T-helper 2 cell treated with Interferon-gamma antibody and Interleukin-4, amounts not matched to agents 5 μg/mL and 100 μg/mL, for 36 hours (primary cell): ENCODE measurements around the gene ARHGEF10L.

Experiments
- DNase-seq: peaks from one replicate; pipeline ENCODE4 v3.0.0; 2021; ENCODE audit warnings: low spot score
- H3K27ac Mint-ChIP-seq: one replicate; pipeline ENCODE4 v1.8.0; 2021; ENCODE audit warnings: mild to moderate bottlenecking, mixed read lengths
- H3K27me3 Mint-ChIP-seq: one replicate; pipeline ENCODE4 v1.8.0; 2021; ENCODE audit warnings: low read depth, mixed read lengths
- H3K36me3 Mint-ChIP-seq: one replicate; pipeline ENCODE4 v1.8.0; 2021; ENCODE audit warnings: low read depth, mixed read lengths
- H3K4me1 Mint-ChIP-seq: one replicate; pipeline ENCODE4 v1.8.0; 2021; ENCODE audit warnings: low read depth, mixed read lengths
- H3K4me3 Mint-ChIP-seq: one replicate; pipeline ENCODE4 v1.8.0; 2022; ENCODE audit warnings: mild to moderate bottlenecking, moderate library complexity, mixed read lengths
- H3K9me3 Mint-ChIP-seq: one replicate; pipeline ENCODE4 v1.8.0; 2021; ENCODE audit warnings: mixed read lengths

ARHGEF10L gene

DNA sequence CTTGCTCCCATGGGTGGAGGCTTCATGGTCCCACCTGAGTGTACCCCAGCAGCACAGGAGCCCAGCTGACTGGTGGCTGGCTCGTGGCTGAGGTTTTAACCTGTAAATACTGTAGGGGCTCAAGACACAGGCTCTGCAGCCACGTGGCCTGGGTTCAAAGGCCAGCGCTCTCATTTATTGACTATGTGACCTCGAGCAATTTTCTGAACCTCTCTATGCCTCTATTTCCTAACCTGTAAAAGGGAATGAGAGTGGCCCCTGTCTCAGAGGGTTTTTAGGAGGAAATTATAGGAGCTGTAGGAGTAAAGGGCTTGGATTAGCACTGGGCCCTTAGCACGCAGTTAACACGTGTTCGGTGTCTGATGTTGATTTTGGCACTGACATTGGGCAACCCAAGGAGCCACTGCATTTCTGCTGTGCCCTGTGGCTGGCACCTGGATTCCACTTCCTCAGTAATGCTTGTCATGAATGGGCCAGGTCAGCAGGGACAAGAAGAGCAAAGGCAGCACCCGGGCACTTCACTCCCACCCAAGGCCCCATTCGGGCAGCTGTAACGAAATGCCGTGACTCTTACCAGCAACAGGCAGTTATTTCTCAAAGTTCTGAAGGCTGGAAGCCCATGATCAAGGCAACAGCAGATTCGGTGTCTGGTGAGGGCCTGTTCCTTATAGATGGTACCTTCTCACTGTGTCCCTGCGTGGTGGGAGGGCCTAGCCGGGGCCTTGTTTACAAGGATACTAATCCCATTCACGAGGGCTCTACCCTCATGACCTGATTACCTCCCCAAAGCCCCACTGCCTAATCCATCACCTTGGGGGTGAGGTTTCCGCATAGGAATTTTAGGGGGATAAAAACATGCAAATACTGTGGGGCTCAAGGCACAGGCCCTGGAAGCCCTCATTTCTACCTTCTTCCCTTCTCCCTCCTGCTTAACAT, 25.2 kb downstream of the ARHGEF10L start:
- H3K9me3 Mint-ChIP-seq = no peaks in the 10 kb centered on the region
- no peaks in the 10 kb centered on the region for H3K4me1 Mint-ChIP-seq
- no peaks in the 10 kb centered on the region for H3K36me3 Mint-ChIP-seq
- no peaks in the 10 kb centered on the region for H3K27me3 Mint-ChIP-seq
- no peak overlapping the region for H3K4me3 Mint-ChIP-seq
- H3K27ac Mint-ChIP-seq = no peak overlapping the region
- no peak for DNase-seq

- Mint-ChIP-seq H3K9me3 (no peaks in the 10 kb centered on the region), H3K4me1 (no peaks in the 10 kb centered on the region), H3K27me3 (no peaks in the 10 kb centered on the region), H3K4me3 (no peak overlapping the region), H3K36me3 (no peaks in the 10 kb centered on the region), H3K27ac (no peak overlapping the region)
- no peak for DNase-seq
Measured at GRCh38 chr1:17565461-17566252, 26.2 kb downstream of the ARHGEF10L start.

DNA sequence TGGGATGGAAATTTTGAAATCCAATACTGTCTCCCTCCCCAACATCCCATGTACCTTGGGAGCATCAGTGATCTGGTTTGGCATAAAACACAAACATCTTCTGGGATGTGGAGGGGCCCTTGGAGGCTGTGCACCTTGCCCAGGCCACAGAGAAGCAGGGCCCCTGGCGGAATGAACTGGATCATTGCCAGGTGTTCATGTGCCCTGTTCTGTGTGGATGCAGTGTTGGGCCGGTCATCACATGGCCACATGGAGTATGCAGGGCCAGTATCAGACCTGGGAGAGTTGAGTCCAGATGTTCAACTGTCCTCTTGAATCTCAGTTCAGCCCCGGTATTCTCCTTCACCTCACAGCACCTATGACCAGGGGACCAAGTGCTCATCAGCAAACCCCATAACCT, 26.9 kb downstream of the ARHGEF10L start:
- Mint-ChIP-seq H3K27ac (no peak overlapping the region), H3K27me3 (no peaks in the 10 kb centered on the region), H3K9me3 (no peaks in the 10 kb centered on the region), H3K4me3 (no peak overlapping the region), H3K36me3 (no peaks in the 10 kb centered on the region), H3K4me1 (no peaks in the 10 kb centered on the region)
- DNase-seq = no peak

DNA sequence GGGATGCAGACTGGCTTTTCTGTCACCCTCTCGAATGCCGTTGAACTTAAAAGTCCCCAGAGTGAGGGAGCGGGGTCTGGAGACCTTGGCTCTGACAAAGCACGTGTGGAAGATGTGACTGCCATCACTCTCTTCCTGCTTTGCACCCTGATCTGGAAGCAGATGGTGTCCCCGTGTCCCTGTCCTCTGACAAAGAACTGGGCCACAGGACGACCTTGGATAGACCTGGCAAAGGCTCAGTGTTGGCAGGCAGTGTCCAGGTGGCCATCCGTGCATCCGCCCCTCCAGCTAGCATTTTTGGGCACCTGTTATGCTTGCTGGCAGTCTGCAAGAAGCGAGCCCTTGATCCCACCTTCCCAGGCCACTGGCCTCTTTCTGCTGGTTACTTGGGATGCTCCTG, 27.4 kb downstream of the ARHGEF10L start:
- Mint-ChIP-seq H3K4me3 (no peak overlapping the region), H3K9me3 (no peaks in the 10 kb centered on the region), H3K4me1 (no peaks in the 10 kb centered on the region), H3K27ac (no peak overlapping the region), H3K27me3 (no peaks in the 10 kb centered on the region), H3K36me3 (no peaks in the 10 kb centered on the region)
- DNase-seq = no peak

DNA sequence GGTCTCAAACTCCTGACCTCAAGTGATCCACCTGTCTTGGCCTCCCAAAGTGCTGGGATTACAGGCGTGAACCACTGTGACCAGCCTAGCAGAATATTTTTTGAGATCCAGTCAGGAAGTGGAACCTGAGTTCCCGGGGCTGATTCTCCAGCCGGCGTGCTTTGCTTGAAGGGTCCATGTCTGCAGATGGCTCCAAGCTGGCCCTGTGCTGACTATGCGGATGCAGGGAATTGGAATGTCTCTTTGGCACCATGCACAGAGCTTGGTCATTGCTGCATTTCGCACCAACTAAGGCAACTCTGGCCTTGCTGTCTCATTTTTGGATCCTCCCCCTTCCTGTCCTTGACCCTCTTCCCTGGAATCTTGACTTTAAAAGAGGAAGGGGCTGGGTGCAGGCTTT, 28.1 kb downstream of the ARHGEF10L start:
- Mint-ChIP-seq H3K36me3 (no peaks in the 10 kb centered on the region), H3K9me3 (no peaks in the 10 kb centered on the region), H3K4me3 (no peak overlapping the region), H3K27ac (no peak overlapping the region), H3K4me1 (no peaks in the 10 kb centered on the region), H3K27me3 (no peaks in the 10 kb centered on the region)
- DNase-seq = no peak

DNA sequence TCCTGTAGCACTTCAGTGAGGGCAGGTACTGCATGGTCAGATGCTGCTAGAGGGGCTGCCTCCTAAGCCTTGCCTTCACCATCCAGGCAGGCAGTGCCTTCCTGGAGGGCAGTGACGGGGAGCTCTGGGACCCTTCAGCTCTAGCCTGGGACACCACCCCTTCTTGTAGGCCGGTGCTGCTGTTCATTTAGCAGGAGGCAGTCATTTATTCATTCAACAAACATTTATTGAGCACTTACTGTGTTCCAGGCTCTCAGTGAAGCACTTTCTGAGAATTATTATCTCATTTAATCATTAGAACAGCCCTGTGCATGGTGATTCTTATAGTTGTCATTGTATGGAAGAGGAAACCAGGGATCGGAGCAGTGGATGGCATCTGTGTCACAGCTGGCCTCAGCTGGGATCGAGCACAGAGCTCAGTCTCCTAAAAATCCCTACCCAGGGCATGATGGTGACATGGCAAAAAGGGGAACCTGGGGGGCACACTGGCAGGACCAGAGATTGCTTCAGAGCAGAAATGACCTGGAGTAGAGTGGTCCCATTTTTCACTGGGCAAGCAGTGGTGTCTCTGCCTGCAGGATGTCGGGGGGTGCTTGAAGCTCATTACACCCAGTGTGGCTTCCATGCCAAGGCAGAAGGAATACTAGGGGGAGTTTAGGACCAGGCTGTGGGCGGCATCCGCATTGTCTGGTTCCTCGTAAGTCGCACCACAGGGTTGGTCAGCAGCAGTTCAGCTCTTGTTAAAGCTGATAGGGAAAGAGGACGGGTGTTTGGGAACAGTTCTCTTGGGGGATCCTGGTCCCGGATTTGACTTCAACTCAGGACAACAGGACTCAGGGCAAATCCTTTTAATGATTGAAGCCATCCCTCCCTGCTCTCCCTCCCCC, 28.8 kb downstream of the ARHGEF10L start:
- Mint-ChIP-seq H3K27me3 (no peaks in the 10 kb centered on the region), H3K9me3 (no peaks in the 10 kb centered on the region), H3K4me3 (no peak overlapping the region), H3K36me3 (no peaks in the 10 kb centered on the region), H3K4me1 (no peaks in the 10 kb centered on the region), H3K27ac (no peak overlapping the region)
- DNase-seq = no peak

DNA sequence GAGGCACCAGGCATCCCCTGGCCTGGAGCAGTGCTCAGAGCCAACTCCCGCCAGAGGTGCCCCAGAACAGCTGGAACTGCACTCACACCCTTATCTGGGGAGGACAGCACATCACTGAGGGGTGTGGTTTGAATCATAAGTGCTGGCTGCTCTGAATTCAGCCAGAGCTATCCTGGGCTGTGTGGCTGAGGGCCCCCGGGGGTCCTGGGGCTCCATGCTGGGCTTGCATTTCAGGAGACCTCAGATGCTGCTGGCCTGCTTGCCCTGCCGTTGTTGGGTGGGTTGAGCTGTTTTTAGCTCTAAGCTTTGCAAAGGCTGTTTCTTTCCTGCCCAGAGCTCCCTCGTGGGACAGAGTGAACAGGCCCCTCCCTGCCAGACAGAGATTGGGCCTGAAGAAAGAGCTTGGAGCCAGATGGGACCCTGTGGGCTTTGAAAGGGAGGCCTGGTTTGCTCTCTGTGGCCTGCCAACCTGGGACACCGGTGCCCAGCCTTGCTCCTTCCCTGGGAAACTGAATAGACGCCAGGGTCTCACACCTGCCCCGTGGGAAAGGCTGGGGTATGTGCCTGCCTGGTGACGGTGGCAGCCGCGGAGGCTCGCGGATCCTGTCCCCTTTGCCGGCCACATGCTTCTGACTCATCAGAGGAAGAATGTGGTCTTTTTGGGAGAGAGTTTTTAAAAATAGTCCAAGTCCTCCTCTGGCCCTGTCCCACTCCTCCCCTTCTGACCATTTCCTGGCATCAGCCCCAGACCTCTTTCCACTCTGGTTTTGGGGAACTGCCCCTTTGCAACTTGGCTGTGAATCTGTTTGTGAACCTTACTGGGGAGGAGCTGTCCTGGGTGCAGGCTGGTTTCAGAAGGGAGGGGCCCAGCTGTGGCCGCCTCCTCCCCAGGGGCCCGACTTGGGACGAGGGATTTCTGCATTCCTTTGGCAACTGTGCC, 30.0 kb downstream of the ARHGEF10L start:
- DNase-seq = no peak
- H3K9me3 Mint-ChIP-seq = no peaks in the 10 kb centered on the region
- H3K27me3 Mint-ChIP-seq = no peaks in the 10 kb centered on the region
- H3K27ac Mint-ChIP-seq = no peak overlapping the region
- H3K36me3 Mint-ChIP-seq = no peaks in the 10 kb centered on the region
- H3K4me1 Mint-ChIP-seq = no peaks in the 10 kb centered on the region
- H3K4me3 Mint-ChIP-seq = no peak overlapping the region

GRCh38 chr1:17570228-17570627, 30.7 kb downstream of the ARHGEF10L start:
- H3K4me3 Mint-ChIP-seq = no peak overlapping the region
- no peak overlapping the region for H3K27ac Mint-ChIP-seq
- no peaks in the 10 kb centered on the region for H3K4me1 Mint-ChIP-seq
- DNase-seq = no peak
- no peaks in the 10 kb centered on the region for H3K27me3 Mint-ChIP-seq
- H3K9me3 Mint-ChIP-seq = no peaks in the 10 kb centered on the region
- no peaks in the 10 kb centered on the region for H3K36me3 Mint-ChIP-seq

DNA sequence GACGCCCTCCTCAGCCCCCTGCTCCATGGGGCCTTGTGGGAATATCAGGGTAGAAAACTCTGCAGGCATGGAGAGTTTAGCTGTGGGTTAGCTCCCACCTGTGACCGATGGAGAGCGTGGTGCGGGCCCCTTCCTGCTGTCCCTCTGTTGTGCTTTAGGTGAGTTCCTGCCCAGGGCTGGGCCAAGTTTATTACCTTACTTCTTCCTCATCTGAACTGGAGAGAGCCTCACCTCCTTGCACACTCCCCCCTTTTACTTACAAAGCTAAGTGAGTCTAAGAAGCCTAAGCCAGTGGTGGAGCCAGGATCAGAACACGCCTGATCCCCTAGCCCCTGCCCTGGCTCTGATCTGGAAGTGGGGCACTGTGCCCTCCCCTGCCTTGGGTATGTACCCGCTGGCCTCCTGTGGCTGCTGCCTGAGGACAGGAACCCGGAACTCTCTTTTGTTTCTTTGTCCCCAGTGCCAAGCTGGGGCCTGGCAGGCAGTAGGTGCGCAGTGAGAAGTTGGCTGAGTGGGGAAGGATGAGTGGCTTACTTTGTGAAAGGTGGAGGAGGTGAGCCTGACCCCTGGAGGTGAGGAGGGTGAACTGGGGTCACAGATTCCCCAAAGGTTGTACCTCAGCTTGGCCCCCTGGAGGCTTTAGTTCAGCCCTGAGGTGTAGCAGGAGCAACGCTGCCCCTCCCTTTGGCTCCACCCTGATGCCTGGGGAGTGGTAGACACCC, 32.9 kb downstream of the ARHGEF10L start:
- Mint-ChIP-seq H3K27me3 (no peaks in the 10 kb centered on the region), H3K9me3 (no peaks in the 10 kb centered on the region), H3K36me3 (no peaks in the 10 kb centered on the region), H3K4me1 (no peaks in the 10 kb centered on the region), H3K27ac (no peak overlapping the region), H3K4me3 (no peak overlapping the region)
- no peak for DNase-seq

- DNase-seq = no peak
- H3K36me3 Mint-ChIP-seq = no peaks in the 10 kb centered on the region
- no peaks in the 10 kb centered on the region for H3K27me3 Mint-ChIP-seq
- H3K4me3 Mint-ChIP-seq = no peak overlapping the region
- no peak overlapping the region for H3K27ac Mint-ChIP-seq
- H3K9me3 Mint-ChIP-seq = no peaks in the 10 kb centered on the region
- H3K4me1 Mint-ChIP-seq = no peaks in the 10 kb centered on the region
Measured at GRCh38 chr1:17573518-17574041, 34.1 kb downstream of the ARHGEF10L start.

DNA sequence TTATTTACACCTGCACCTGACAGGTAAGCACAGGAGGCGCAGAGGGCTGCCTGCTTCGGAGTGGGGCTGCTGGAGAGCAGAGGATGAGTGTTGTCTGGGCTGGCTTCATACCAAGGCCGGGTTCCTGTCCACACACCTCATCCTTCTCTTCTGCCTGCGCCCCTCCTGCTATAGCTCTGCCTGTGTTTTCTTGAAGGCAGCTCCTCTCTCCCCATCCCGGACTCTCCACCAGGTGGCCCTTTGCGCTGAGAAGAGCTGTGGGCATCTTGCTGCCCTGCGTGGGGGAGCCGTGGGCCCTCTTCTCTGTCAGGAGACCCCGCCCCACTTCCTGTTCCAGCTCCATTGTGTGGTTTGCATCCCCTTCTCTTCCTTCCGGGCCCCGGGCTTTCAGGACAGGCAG, 35.0 kb downstream of the ARHGEF10L start:
- H3K36me3 Mint-ChIP-seq = no peaks in the 10 kb centered on the region
- H3K9me3 Mint-ChIP-seq = no peaks in the 10 kb centered on the region
- no peaks in the 10 kb centered on the region for H3K4me1 Mint-ChIP-seq
- H3K27ac Mint-ChIP-seq = no peak overlapping the region
- no peak for DNase-seq
- H3K4me3 Mint-ChIP-seq = no peak overlapping the region
- no peaks in the 10 kb centered on the region for H3K27me3 Mint-ChIP-seq

GRCh38 chr1:17575797-17576518, 36.5 kb downstream of the ARHGEF10L start:
- Mint-ChIP-seq H3K4me3 (no peak overlapping the region), H3K27ac (no peak overlapping the region), H3K4me1 (no peaks in the 10 kb centered on the region), H3K27me3 (no peaks in the 10 kb centered on the region), H3K36me3 (no peaks in the 10 kb centered on the region), H3K9me3 (no peaks in the 10 kb centered on the region)
- DNase-seq = no peak
